Liver (tissue), 9 donors: ENCODE results near the gene DDX42. TPM values are rescaled to one million over a fixed set of nuclear protein-coding genes. Genes with fewer than 3 reads are reported as not detected.

Source experiments
- DNase-seq: peaks from one replicate; pipeline ENCODE4 v3.0.0-alpha.2; 2017; ENCODE audit warnings: low spot score
- H3K27ac ChIP-seq, 2 donors: one replicate each; pipeline ENCODE4 v1.7.0; 2013; ENCODE audit warnings: inconsistent platforms in 2 of 2, low read length in 2 of 2, control low read depth in 1 of 2, low read depth in 1 of 2, mild to moderate bottlenecking in 1 of 2
- H3K27me3 ChIP-seq, 4 donors: one replicate each; pipeline versions ENCODE4 v1.6.1 to v1.7.0; 2013; ENCODE audit warnings: low read length in 3 of 4, inconsistent platforms in 1 of 4, mild to moderate bottlenecking in 1 of 4, moderate library complexity in 1 of 4; ENCODE audit not compliant: control insufficient read depth in 4 of 4, insufficient read depth in 4 of 4
- H3K36me3 ChIP-seq, 4 donors: one replicate each; pipeline versions ENCODE4 v1.6.1 to v1.7.0; 2013; ENCODE audit warnings: low read length in 3 of 4, mild to moderate bottlenecking in 3 of 4, low read depth in 1 of 4, moderate library complexity in 1 of 4; ENCODE audit not compliant: control insufficient read depth in 4 of 4, insufficient read depth in 3 of 4
- H3K4me1 ChIP-seq, 4 donors: one replicate each; pipeline versions ENCODE4 v1.6.1 to v1.7.0; 2013; ENCODE audit warnings: low read length in 3 of 4, mild to moderate bottlenecking in 3 of 4, moderate library complexity in 1 of 4; ENCODE audit not compliant: control insufficient read depth in 4 of 4, insufficient read depth in 4 of 4
- H3K4me3 ChIP-seq, 3 donors: one replicate each; pipeline versions ENCODE4 v1.6.1 to v1.7.0; 2013; ENCODE audit warnings: low read length in 3 of 3, control low read depth in 1 of 3, low read depth in 1 of 3, mild to moderate bottlenecking in 1 of 3
- H3K9ac ChIP-seq, 2 donors: one replicate each; pipeline ENCODE4 v1.7.0; 2013; ENCODE audit warnings: low read length in 2 of 2, mild to moderate bottlenecking in 2 of 2, moderate library complexity in 2 of 2, control low read depth in 1 of 2, low read depth in 1 of 2
- H3K9me3 ChIP-seq, 4 donors: one replicate each; pipeline versions ENCODE4 v1.6.1 to v1.7.0; 2013; ENCODE audit warnings: low read length in 3 of 4; ENCODE audit not compliant: control insufficient read depth in 4 of 4
- EGR1 ChIP-seq, 2 donors: IDR thresholded peaks; 2 replicates each; pipeline ENCODE4 v1.6.1; 2016 to 2018; ENCODE audit warnings: antibody characterized with exemption in 2 of 2, low read depth in 2 of 2
- FOXA1 ChIP-seq: IDR thresholded peaks from 2 replicates; pipeline ENCODE4 v1.6.1; 2016; ENCODE audit warnings: antibody characterized with exemption
- FOXA2 ChIP-seq: IDR thresholded peaks from 2 replicates; pipeline ENCODE4 v1.6.1; 2016; ENCODE audit warnings: antibody characterized with exemption
- GABPA ChIP-seq, 2 donors: IDR thresholded peaks in 1 of 2; conservative IDR thresholded peaks in 1 of 2; 2 replicates each; pipeline ENCODE4 v1.6.1; 2016; ENCODE audit warnings: antibody characterized with exemption in 2 of 2, mild to moderate bottlenecking in 1 of 2, moderate library complexity in 1 of 2
- HNF4A ChIP-seq, 2 donors: conservative IDR thresholded peaks; 2 replicates each; pipeline ENCODE4 v1.6.1; 2016; ENCODE audit warnings: antibody characterized with exemption in 2 of 2, mild to moderate bottlenecking in 2 of 2
- HNF4G ChIP-seq: IDR thresholded peaks from 2 replicates; pipeline ENCODE4 v1.6.1; 2016; ENCODE audit warnings: antibody characterized with exemption
- JUND ChIP-seq, 2 donors: IDR thresholded peaks; 2 replicates each; pipeline ENCODE4 v1.6.1; 2016; ENCODE audit warnings: antibody characterized with exemption in 2 of 2
- NR2F2 ChIP-seq: IDR thresholded peaks from 2 replicates; pipeline ENCODE4 v1.6.1; 2016; ENCODE audit warnings: antibody characterized with exemption
- RAD21 ChIP-seq, 2 donors: IDR thresholded peaks; 2 replicates each; pipeline ENCODE4 v1.6.1; 2016; ENCODE audit warnings: antibody characterized with exemption in 2 of 2, mild to moderate bottlenecking in 2 of 2
- RXRA ChIP-seq, 2 donors: IDR thresholded peaks; 2 replicates each; pipeline ENCODE4 v1.6.1; 2017 to 2018; ENCODE audit warnings: antibody characterized with exemption in 2 of 2, mild to moderate bottlenecking in 1 of 2
- SP1 ChIP-seq: IDR thresholded peaks from 2 replicates; pipeline ENCODE4 v1.6.1; 2018; ENCODE audit warnings: antibody characterized with exemption, mild to moderate bottlenecking
- TAF1 ChIP-seq: conservative IDR thresholded peaks from 2 replicates; pipeline ENCODE4 v1.6.1; 2016; ENCODE audit warnings: antibody characterized with exemption, mild to moderate bottlenecking
- YY1 ChIP-seq: IDR thresholded peaks from 2 replicates; pipeline ENCODE4 v1.6.1; 2016; ENCODE audit warnings: antibody characterized with exemption, mild to moderate bottlenecking
- polyA plus RNA-seq, 2 donors: library from polyadenylated mRNA; stranded (reverse) in 1 of 2; unstranded in 1 of 2; fragments of 200-250 nt in 1 of 2; fragments of >200 nt in 1 of 2; fragmentation: Nextera tagmentation in 1 of 2; extraction: Ambion mirVana in 1 of 2; gene quantifications; one replicate each; pipeline versions ENCODE4 v1.2.1 to v1.2.3, GENCODE V29; 2013 to 2015
- total RNA-seq, 2 donors: library from RNA; depleted of rRNA; stranded (reverse); fragments of >200 nt; gene quantifications; one replicate each; pipeline ENCODE4 v1.2.3, GENCODE V29; 2014
- TF ChIP-seq, protein P1 (sequence below): IDR thresholded peaks from 2 replicates; pipeline ENCODE4 v1.6.1; 2016; ENCODE audit warnings: antibody characterized with exemption
- TF ChIP-seq, protein P2 (sequence below): IDR thresholded peaks from 2 replicates; pipeline ENCODE4 v1.6.1; 2016; ENCODE audit warnings: antibody characterized with exemption
- TF ChIP-seq, protein P3 (sequence below): IDR thresholded peaks from 2 replicates; pipeline ENCODE4 v1.6.1; 2016; ENCODE audit warnings: antibody characterized with exemption, mild to moderate bottlenecking
- TF ChIP-seq, protein P4 (sequence below): fragments of 150-350 bp; IDR thresholded peaks from 2 replicates; pipeline ENCODE4 v1.5.1; 2017; ENCODE audit warnings: improper control_type of control experiment, low read depth, low read length; ENCODE audit not compliant: missing input control
- TF ChIP-seq, protein P5 (sequence below): IDR thresholded peaks from 2 replicates; pipeline ENCODE4 v1.6.1; 2016; ENCODE audit warnings: antibody characterized with exemption
- donor health status: healthy.
- donor health status: healthy.
- donor health status: healthy.
- donor health status: healthy.
- donor health status: healthy.

Gene DDX42
- total and polyA plus RNA-seq, 4 donors: 15.0 to 64.2 (median 29.9) TPM

DNA sequence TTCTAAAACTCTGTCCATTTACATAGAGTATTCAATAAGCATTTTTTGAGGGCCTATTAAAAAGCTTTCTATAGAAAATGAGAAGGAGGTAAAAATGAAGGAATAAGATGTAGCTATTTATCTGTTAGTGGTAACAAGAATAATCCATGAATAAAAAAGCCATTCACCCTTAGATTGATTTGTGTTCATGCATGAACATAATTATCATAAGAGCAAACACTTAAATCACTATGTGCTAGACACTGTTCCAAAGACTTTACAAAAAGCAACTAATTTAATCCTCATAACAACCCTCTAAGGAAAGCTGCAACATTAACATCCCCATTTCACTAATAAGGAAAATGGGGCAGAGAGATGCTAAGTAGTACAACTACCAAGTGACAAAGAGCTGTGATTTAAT, 7.2 kb upstream of the DDX42 start:
- H3K27me3 ChIP-seq: no peaks in the 10 kb centered on the region
- H3K27ac ChIP-seq: no peak overlapping the region
- H3K36me3 ChIP-seq: peaks cover 0 to 19% (median 13%) of the 10 kb centered on the region in 4 donors
- H3K4me3 ChIP-seq: no peak overlapping the region
- no peak for DNase-seq
- TF ChIP-seq JUND (IDR thresholded peaks at IDR 0.05) (no peak), HNF4A (conservative IDR thresholded peaks at IDR 0.05) (no peak), SP1 (no peak), HNF4G (no peak), YY1 (no peak), TAF1 (no peak), GABPA (IDR thresholded peaks at IDR 0.05 in 1 of 2, conservative IDR thresholded peaks at IDR 0.05 in 1 of 2) (no peak), NR2F2 (no peak), FOXA2 (no peak), RAD21 (IDR thresholded peaks at IDR 0.05) (no peak), EGR1 (IDR thresholded peaks at IDR 0.05; ENCODE audit: low read depth in 2 of 2) (no peak), RXRA (IDR thresholded peaks at IDR 0.05) (no peak), FOXA1 (no peak)
- TF ChIP-seq, protein P1, sequence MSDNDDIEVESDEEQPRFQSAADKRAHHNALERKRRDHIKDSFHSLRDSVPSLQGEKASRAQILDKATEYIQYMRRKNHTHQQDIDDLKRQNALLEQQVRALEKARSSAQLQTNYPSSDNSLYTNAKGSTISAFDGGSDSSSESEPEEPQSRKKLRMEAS: no peak
- TF ChIP-seq, protein P2, sequence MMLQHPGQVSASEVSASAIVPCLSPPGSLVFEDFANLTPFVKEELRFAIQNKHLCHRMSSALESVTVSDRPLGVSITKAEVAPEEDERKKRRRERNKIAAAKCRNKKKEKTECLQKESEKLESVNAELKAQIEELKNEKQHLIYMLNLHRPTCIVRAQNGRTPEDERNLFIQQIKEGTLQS: no peak
- TF ChIP-seq, protein P3, sequence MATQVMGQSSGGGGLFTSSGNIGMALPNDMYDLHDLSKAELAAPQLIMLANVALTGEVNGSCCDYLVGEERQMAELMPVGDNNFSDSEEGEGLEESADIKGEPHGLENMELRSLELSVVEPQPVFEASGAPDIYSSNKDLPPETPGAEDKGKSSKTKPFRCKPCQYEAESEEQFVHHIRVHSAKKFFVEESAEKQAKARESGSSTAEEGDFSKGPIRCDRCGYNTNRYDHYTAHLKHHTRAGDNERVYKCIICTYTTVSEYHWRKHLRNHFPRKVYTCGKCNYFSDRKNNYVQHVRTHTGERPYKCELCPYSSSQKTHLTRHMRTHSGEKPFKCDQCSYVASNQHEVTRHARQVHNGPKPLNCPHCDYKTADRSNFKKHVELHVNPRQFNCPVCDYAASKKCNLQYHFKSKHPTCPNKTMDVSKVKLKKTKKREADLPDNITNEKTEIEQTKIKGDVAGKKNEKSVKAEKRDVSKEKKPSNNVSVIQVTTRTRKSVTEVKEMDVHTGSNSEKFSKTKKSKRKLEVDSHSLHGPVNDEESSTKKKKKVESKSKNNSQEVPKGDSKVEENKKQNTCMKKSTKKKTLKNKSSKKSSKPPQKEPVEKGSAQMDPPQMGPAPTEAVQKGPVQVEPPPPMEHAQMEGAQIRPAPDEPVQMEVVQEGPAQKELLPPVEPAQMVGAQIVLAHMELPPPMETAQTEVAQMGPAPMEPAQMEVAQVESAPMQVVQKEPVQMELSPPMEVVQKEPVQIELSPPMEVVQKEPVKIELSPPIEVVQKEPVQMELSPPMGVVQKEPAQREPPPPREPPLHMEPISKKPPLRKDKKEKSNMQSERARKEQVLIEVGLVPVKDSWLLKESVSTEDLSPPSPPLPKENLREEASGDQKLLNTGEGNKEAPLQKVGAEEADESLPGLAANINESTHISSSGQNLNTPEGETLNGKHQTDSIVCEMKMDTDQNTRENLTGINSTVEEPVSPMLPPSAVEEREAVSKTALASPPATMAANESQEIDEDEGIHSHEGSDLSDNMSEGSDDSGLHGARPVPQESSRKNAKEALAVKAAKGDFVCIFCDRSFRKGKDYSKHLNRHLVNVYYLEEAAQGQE: no peak
- TF ChIP-seq, protein P4, sequence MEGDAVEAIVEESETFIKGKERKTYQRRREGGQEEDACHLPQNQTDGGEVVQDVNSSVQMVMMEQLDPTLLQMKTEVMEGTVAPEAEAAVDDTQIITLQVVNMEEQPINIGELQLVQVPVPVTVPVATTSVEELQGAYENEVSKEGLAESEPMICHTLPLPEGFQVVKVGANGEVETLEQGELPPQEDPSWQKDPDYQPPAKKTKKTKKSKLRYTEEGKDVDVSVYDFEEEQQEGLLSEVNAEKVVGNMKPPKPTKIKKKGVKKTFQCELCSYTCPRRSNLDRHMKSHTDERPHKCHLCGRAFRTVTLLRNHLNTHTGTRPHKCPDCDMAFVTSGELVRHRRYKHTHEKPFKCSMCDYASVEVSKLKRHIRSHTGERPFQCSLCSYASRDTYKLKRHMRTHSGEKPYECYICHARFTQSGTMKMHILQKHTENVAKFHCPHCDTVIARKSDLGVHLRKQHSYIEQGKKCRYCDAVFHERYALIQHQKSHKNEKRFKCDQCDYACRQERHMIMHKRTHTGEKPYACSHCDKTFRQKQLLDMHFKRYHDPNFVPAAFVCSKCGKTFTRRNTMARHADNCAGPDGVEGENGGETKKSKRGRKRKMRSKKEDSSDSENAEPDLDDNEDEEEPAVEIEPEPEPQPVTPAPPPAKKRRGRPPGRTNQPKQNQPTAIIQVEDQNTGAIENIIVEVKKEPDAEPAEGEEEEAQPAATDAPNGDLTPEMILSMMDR: no peak
- TF ChIP-seq, protein P5, sequence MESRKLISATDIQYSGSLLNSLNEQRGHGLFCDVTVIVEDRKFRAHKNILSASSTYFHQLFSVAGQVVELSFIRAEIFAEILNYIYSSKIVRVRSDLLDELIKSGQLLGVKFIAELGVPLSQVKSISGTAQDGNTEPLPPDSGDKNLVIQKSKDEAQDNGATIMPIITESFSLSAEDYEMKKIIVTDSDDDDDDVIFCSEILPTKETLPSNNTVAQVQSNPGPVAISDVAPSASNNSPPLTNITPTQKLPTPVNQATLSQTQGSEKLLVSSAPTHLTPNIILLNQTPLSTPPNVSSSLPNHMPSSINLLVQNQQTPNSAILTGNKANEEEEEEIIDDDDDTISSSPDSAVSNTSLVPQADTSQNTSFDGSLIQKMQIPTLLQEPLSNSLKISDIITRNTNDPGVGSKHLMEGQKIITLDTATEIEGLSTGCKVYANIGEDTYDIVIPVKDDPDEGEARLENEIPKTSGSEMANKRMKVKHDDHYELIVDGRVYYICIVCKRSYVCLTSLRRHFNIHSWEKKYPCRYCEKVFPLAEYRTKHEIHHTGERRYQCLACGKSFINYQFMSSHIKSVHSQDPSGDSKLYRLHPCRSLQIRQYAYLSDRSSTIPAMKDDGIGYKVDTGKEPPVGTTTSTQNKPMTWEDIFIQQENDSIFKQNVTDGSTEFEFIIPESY: no peak
- H3K9me3 ChIP-seq: no peaks in the 10 kb centered on the region
- H3K9ac ChIP-seq: no peak overlapping the region
- H3K4me1 ChIP-seq: peaks cover 4 to 20% (median 9%) of the 10 kb centered on the region in 4 donors
